OCI-LY7 (cell line): Measurements from ENCODE around the gene FRAT2. TPM values are rescaled to one million over a fixed set of nuclear protein-coding genes. Genes with fewer than 3 reads are reported as not detected.

Experiments
- BruUV-seq: library from RNA; stranded (reverse); fragments of 400-500 nt; replicated peaks from 2 replicates; lab custom pipeline; 2021; lab: Mats Ljungman, UMichigan
- CTCF ChIA-PET: fragments of 300-600 bp; sonication (Branson Sonifier 250); formaldehyde crosslinking; loops from one replicate; lab custom pipeline; 2022; ENCODE audit warnings: antibody characterized with exemption; ENCODE audit not compliant: unreplicated experiment; lab: Charles Lee
- POLR2A ChIA-PET: fragments of 300-600 bp; sonication (Branson Sonifier 250); formaldehyde crosslinking; loops from one replicate; lab custom pipeline; 2022; ENCODE audit warnings: antibody characterized with exemption; lab: Charles Lee
- DNase-seq: peaks from one replicate; pipeline ENCODE4 v3.0.0-alpha.2; 2015; ENCODE audit warnings: low spot score
- H2AFZ ChIP-seq: fragments of 200-600 bp; sonication (generic), shearing (Covaris generic); 2 replicates; pipeline ENCODE4 v1.6.1; 2014; ENCODE audit warnings: mild to moderate bottlenecking, antibody characterized with exemption, low read length, moderate library complexity
- H3K27ac ChIP-seq: fragments of 200-600 bp; sonication (generic); 2 replicates; pipeline ENCODE4 v1.5.1; 2014; ENCODE audit warnings: mixed run types, low read depth, mild to moderate bottlenecking, moderate library complexity, low read length, inconsistent platforms; ENCODE audit not compliant: poor library complexity, severe bottlenecking
- H3K36me3 ChIP-seq: fragments of 200-600 bp; sonication (generic); 2 replicates; pipeline ENCODE4 v1.6.1; 2014; ENCODE audit warnings: mild to moderate bottlenecking, antibody characterized with exemption, low read length, moderate library complexity, mixed read lengths; ENCODE audit not compliant: insufficient read depth
- H3K4me1 ChIP-seq: fragments of 200-600 bp; sonication (generic); 2 replicates; pipeline ENCODE4 v1.5.1; 2014; ENCODE audit warnings: mild to moderate bottlenecking, low read length; ENCODE audit not compliant: insufficient read depth, poor library complexity, severe bottlenecking
- H3K4me2 ChIP-seq: fragments of 200-600 bp; sonication (generic); 2 replicates; pipeline ENCODE4 v1.6.1; 2014; ENCODE audit warnings: mild to moderate bottlenecking, low read length
- H3K4me3 ChIP-seq: fragments of 200-600 bp; sonication (generic); 2 replicates; pipeline ENCODE4 v1.5.1; 2014; ENCODE audit warnings: mild to moderate bottlenecking, low read depth, low read length; ENCODE audit not compliant: poor library complexity, severe bottlenecking
- H3K79me2 ChIP-seq: fragments of 200-600 bp; sonication (generic); 2 replicates; pipeline ENCODE4 v1.6.1; 2016; ENCODE audit warnings: low read depth, mild to moderate bottlenecking, low read length, moderate library complexity, mixed read lengths; ENCODE audit not compliant: insufficient read depth
- H3K9me2 ChIP-seq: fragments of 200-600 bp; sonication (generic); 2 replicates; pipeline ENCODE4 v1.6.1; 2016; ENCODE audit warnings: mild to moderate bottlenecking, low read length, mixed read lengths; ENCODE audit not compliant: insufficient read depth
- H3K9me3 ChIP-seq: fragments of 200-600 bp; sonication (generic); 2 replicates; pipeline ENCODE4 v1.6.1; 2014; ENCODE audit warnings: mild to moderate bottlenecking, mixed run types, low read length, mixed read lengths
- H4K20me1 ChIP-seq: fragments of 200-600 bp; sonication (generic); 2 replicates; pipeline ENCODE4 v1.6.1; 2014; ENCODE audit warnings: mild to moderate bottlenecking, antibody characterized with exemption, low read length, moderate library complexity, mixed read lengths; ENCODE audit not compliant: insufficient read depth
- CTCF ChIP-seq: fragments of 200-600 bp; sonication (generic); conservative IDR thresholded peaks from 2 replicates; pipeline ENCODE4 v1.5.1; 2014; ENCODE audit warnings: mild to moderate bottlenecking, antibody characterized with exemption, low read length, moderate library complexity, mixed read lengths
- EZH2phosphoT487 ChIP-seq: fragments of 200-600 bp; sonication (generic); IDR thresholded peaks from 2 replicates; pipeline ENCODE4 v1.6.1; 2018; ENCODE audit warnings: low read depth, borderline replicate concordance, mild to moderate bottlenecking, mixed run types, antibody characterized with exemption, low read length, moderate library complexity, mixed read lengths
- intact Hi-C: fragments of 100-400 bp; cut with micrococcal nuclease; formaldehyde crosslinking; loops from one replicate; pipeline ENCODE4 v1.10.0; 2022; ENCODE audit not compliant: unreplicated experiment
- total RNA-seq, 2 experiments: library from RNA; depleted of rRNA in 1 of 2; stranded (reverse); fragments of >200 nt in 1 of 2; shearing (Covaris generic) in 1 of 2; gene quantifications; 2 replicates each; pipeline ENCODE4 v1.2.3, GENCODE V29; 2014 to 2022

FRAT2 gene
- total RNA-seq, 2 experiments from 2014 or later: 9.3 to 18.4 TPM

- POLR2A ChIA-PET: interaction anchor here (0.6 to 4.2 kb wide), 4 partner anchors 8 to 90 kb away, joined by 3 to 21 read pairs (median 6); partner anchors contain the start of gene FRAT1
- TF ChIP-seq CTCF: no peak
- no peak for TF ChIP-seq EZH2phosphoT487
These were observed 6.9 kb downstream of the FRAT2 start for GRCh38 chr10:97327348-97328294.

GRCh38 chr10:97325754-97326153, 8.8 kb downstream of the FRAT2 start:
- ChIA-PET CTCF (no interaction called here), POLR2A (no interaction called here)
- no TSS peak for BruUV-seq
- no peak for TF ChIP-seq EZH2phosphoT487
- TF ChIP-seq CTCF: no peak
- Histone ChIP-seq H4K20me1 (no peaks in the 10 kb centered on the region), H3K9me2 (no peaks in the 10 kb centered on the region), H3K27ac (no peak overlapping the region), H3K79me2 (no peaks in the 10 kb centered on the region), H3K36me3 (peaks cover 6% of the 10 kb centered on the region; the same call in 1 of the 2 replicates), H3K4me3 (no peak overlapping the region), H2AFZ (no peak overlapping the region), H3K9me3 (no peaks in the 10 kb centered on the region), H3K4me1 (peaks cover 4% of the 10 kb centered on the region), H3K4me2 (no peak overlapping the region)
- no peak for DNase-seq
- intact Hi-C loops: no loop called here

More at GRCh38 chr10:97327348-97328294, 6.9 kb downstream of the FRAT2 start:
- Histone ChIP-seq H3K4me2 (no peak overlapping the region), H3K36me3 (peaks cover 6% of the 10 kb centered on the region; the same call in 1 of the 2 replicates), H3K4me3 (no peak overlapping the region), H3K9me3 (no peaks in the 10 kb centered on the region), H3K79me2 (no peaks in the 10 kb centered on the region; the same call in 1 of the 2 replicates), H3K9me2 (no peaks in the 10 kb centered on the region), H2AFZ (no peak overlapping the region), H4K20me1 (no peaks in the 10 kb centered on the region), H3K4me1 (peaks cover 12% of the 10 kb centered on the region), H3K27ac (no peak overlapping the region)
- BruUV-seq: no TSS peak
- DNase-seq: no peak
- intact Hi-C loops: no loop called here
- CTCF ChIA-PET: interaction anchor here (0.6 kb wide), 1 partner anchor 208 kb away, joined by 3 read pairs; no protein-coding TSS in a partner anchor
